Testis (tissue), 2 donors: ENCODE results near the gene ADAM8.

ENCODE experiments used
- CTCF ChIP-seq, 3 experiments: fragments of 450-650 bp in 2 of 3; fragments of 200-600 bp in 1 of 3; sonication (generic) in 1 of 3; IDR thresholded peaks; one replicate each; pipeline ENCODE4 v1.5.1; 2016 to 2019; ENCODE audit warnings: antibody characterized with exemption in 3 of 3, mild to moderate bottlenecking in 2 of 3, moderate library complexity in 1 of 3
- POLR2A ChIP-seq: fragments of 450-650 bp; IDR thresholded peaks from one replicate; pipeline ENCODE4 v1.6.1; 2017; ENCODE audit warnings: antibody characterized with exemption, mild to moderate bottlenecking, moderate library complexity

- TF ChIP-seq CTCF (IDR thresholded peaks at IDR 0.05) (no peak), POLR2A (no peak)
Measured at GRCh38 chr10:133258818-133259601, 17.7 kb downstream of the ADAM8 start.
